HS-5 (cell line): ENCODE measurements around the gene DRC1.

Experiments used
- DNase-seq: peaks from one replicate; pipeline ENCODE4 v3.0.0-alpha.2; 2012; ENCODE audit warnings: low read depth

The DRC1 gene

DNA sequence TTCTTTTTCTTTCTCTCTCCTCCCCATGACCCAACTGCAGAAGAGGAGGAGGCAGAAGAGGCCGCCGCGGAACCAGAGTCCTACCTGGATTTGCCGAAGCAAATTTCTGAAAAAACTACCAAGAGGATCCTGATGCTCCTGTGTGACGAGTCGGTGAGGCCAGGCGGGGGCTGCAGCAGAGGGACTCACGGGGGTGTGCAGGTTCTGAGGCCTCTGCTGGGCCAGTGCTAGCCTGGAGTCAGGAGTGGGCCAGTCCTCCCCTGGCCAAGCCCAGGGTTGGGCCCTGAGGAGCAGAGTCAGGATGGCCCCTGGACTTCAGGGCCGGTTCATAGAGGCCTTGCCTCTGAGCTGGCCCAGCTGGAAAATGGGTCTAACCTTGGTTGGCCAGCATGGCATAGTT is 46.9 kb downstream of the DRC1 start:
- DNase-seq = no peak

DNA sequence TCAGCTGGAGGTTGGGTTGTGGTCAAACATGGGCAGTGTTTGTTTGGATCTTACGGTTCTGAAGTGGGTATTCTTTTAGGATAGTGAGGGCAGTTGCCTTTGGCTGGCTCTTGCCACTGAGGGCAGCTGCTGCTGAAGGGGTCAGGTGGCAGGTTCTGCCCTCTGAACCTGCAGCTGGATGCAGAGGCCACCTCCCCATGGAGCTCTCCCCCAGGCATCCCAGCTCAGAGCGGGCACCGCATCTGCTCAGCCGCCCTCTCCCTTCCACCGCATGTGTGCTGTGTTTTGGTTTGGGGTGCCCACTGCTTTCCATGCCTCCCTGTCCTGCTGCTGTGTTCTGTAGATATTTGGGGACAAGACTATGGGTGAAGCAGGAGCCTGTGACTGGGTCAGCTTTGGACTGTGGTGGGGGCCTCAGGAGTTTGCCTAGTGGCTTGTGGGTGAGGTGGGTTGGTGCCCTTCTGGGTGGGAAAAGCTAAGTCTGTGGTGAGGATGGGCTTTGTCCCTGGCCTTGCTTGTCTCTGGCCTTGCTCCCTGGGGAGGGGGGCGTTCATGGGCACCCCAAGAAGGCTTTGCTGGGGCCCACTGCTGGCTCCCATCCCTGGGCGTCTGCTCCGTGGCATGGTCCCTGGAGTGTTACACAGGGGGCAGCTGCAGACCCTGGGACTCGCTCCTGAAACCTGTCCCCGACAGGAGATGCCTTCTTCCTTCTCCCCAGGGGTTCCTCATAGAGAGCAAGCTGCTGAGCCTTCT is 47.7 kb downstream of the DRC1 start:
- no peak for DNase-seq

DNA sequence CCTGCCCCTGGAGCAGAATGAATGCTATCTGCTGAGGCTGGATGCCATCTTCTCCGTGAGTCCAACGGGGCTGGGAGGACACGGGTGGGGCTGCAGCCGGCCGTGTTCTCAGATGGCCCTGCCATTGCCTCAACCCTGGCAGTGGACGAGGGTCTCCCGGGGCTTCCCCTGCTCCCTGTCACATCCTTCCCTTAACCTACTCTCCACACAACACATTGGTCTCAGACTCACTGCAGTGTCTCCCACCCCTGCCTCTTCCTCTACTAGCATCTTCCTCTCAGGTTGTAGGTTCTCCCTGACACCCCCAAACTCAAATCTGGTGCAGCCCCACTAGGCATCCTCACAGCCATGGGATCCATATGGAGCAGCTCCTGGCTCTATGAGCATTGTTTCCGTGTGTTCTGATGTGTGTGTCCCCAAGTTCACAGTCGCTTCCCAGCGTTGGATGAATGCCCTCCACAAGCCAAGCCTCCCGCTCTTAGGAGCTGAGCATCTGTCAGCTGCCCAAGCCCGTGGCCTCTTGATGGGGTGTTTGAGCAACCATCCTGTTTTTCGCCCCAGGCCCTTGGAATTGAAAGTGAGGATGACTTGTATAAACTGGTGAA is 48.4 kb downstream of the DRC1 start:
- DNase-seq = no peak

DNA sequence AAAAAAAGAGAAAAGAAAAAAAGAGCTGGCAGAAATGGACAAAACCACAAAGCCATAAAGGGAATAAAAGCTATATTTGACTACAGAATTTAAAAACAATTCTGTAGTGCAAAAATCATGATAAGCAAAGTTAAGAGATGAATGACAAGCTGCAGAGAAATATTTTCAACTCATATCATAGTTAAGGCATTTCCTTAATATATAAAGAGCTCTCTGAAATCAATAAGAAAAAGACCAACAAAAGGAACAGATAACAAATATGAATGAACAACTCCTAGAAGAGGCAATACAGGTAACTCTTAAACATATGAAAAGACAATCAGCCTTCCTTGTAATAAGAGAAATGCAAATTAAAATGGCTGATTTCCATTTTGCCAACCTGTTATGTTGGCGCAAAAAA is 50.0 kb downstream of the DRC1 start:
- no peak for DNase-seq

DNA sequence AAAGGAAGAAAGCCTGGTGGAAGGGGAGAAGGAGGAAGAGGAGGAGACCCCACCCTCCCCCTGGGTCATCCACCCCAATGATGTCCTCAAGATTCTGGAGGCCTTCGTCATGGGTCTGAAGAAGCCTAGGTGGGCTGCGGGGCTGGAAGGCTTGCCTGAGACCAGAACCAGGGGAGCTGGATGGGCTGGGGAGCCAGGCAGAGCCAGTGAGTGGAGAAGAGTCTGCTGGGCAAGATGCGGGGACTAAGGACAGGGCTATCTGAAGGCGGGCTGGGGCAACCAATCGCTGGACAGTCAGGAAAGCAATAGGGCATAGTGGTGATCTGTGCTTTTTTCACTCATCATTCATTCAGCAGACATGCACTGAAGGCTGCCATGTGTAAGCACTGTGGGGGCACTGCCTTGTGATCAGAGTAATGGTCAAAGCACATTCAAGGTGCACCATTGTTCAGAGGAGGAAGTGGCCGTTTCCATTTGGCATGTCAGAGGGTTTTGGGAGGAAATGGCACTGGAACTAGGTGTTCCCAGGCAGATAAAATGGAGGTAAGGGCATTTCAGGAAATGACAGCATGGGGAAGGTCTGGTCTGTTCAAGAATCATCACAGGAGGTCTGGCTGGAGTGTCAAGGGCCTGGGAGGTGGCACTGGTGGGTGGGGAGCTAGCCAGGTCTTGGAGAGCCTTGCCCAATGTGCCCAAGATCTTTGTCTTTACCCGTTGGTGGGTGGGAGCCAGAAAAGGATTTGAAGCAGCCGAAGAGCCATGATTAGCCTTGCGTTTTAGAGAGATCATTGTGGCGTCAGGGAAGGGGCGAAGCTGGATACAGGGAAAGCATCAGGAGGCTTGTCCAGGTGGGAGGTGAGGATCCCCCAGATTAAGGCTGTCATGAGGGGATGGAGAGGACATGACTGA is 52.0 kb downstream of the DRC1 start:
- no peak for DNase-seq

DNA sequence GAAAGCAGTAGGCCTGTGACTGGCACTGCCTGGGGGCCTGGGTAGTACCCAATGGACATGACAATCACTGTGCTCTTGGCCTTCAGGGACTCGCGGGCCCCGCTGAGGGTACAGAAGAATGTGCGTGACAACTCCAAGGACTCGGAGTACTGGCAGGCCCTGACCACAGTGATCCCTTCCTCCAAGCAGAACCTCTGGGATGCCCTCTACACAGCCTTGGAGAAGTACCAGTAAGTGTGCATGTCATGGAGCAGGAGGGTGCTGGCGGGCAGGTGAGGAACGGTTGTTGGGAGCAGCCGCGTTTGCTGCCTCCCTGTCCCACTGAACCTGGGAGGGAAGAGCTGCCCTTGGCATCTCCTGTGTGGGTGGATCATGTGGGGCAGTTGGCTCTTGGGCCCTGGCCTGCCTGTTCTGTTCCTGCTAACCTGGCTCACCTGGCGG is 52.9 kb downstream of the DRC1 start:
- DNase-seq = no peak

DNA sequence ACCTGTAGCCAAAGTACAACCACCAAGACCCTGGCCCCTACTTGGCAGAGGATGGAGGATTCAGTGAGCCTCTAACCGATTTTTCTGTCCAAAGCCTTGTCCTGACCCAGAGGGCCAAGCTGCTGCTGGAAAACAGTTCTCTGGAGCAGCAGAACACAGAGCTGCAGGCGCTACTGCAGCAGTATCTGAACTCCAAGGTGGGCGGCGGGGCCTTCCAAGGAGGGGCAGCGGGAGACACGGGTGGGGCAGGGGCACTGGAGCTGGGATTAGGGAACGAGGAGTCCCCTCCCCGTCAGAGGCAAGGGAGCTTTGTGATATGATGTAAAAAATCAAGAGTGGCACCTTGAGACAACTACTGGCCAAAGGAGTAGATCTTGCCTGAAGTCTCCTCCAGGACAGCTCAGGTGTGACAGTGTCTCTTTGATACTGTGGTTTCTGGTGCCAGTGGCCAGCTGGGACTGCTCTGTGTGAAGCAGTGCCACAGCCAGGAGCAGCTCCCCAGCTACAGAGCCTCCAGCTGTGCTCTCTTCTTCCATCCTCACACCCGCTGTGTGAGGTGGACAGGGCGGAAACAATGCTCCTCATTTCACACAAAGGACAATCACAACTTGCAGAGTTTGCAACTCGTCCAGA is 53.4 kb downstream of the DRC1 start:
- no peak for DNase-seq

DNA sequence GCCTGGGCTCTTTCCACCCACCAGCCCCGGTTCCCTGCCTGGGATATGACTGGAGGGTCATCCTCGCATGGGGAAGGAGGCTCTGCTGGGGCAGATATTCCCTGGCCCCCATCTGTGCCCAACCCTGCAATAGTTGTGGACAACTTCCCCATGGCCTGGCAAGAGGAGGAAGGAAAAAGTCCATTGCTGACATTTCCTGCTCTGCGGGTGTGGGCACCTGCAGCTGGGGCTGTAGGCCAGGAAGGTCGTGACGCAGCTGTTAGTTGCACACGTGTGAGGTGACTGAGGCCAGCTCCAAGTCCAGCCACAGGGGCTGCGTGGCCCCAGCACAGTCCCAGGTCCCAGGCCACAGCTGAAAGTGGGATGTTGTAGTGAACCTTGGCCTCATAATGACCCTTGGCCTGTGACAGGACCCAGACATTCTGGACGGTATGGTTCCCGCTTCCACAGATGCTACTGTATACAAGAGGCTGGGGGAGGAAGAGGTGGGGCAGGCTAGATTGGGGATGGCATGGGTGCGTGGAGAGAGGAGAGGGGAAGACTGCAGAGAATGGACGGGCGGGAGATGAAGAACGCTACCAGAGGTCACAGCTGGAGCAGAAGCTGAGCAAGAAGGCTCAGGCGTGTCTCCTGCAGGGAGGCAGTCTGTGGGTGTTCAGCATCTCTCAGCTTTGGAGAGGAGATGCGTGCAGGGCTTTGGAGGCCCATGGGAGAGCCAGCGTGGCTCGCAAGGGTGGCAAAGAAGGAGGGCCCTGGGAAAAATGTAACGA is 54.1 kb downstream of the DRC1 start:
- DNase-seq = no peak

DNA sequence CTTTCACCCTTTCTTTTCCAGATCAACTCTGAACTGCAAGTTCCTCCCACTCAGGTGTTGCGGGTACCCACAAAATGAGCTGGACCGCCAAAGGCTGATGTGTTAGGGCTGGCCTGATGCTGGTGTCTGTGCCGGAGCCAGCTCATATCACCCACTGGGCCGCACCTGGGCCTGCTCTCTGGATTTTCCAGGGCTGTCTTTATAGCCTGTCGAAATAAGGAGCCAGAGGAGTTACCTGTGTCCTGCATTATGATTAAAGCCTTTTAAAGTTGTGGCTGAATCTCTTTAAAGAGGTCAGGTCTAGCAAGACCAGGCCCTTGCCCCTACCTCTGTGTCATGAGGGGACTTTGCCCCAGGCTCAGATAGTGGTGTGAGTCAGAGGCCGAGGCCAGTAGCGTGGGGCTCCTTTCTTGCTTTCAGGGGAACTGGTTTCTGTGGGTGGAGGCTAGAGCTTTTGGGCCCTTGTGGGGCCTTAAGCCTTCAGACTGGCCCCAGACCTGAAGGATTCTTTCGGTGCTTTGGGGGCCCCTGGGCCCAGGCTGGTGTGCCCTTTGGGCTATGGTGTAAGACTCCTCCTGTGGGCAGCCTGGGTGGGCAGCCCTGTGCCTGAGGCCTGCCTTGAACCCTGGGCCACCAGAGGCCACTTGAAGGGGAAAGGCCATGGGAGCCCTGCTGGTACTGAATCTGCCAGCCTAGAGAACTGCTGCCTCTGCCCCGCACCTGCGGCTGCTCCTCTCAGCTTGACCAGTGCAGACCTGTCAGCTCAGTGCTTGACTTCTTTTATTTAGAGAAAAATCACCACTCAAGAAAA is 54.9 kb downstream of the DRC1 start:
- no peak for DNase-seq

DNA sequence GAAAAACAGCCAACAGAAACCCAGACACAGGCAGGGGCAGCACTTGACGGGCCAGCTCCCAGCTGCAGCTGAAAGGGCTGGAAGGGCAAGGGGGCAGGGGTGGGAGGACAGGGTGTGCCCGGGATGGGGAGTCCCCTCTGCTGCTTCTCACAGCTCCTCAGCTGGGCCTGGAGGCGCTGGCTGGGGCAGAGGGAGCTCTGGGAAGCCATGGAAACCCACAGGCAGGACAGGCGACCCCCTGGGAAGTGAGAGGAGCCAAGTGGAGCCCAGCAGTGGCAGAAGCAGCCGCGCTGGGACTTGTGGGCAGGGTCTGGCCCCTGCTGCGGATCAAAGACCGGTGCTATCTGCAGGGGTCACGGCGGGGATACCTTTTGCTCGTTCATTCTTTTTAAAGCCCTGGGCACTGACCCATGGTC is 55.5 kb downstream of the DRC1 start:
- no peak for DNase-seq

DNA sequence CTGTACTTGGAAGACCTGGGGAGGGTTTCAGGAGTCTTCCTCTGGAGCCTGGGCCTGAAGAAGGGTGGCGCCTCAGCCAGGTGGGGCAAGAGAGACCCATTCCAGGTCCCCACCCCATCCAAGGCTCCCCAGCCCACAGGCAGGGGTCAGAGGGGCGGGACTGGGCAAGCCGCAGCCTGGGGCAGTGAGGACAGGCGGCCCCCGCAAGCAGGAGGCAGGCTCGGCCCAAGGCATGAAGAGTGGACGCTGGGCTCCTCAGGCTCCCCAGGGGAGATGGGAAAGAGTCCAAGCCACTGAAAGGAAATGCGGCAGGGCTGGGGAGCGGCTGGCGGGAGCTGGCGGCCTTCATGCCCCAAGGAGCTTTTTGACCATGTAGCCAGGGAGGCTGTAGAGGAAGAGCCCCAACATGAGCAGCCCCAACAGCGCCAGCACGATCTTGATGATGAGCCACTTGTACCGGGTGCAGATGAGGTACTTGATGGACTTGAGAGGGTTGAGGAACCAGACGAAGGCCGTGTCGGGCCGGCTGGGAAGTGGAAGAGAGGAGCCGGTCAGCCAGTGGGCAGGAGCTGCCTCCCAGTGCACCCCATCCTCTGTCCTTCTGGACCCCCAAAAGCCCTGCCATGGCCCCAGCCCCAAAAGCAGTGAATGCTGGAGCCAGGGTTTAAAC is 56.1 kb downstream of the DRC1 start:
- DNase-seq = no peak

DNA sequence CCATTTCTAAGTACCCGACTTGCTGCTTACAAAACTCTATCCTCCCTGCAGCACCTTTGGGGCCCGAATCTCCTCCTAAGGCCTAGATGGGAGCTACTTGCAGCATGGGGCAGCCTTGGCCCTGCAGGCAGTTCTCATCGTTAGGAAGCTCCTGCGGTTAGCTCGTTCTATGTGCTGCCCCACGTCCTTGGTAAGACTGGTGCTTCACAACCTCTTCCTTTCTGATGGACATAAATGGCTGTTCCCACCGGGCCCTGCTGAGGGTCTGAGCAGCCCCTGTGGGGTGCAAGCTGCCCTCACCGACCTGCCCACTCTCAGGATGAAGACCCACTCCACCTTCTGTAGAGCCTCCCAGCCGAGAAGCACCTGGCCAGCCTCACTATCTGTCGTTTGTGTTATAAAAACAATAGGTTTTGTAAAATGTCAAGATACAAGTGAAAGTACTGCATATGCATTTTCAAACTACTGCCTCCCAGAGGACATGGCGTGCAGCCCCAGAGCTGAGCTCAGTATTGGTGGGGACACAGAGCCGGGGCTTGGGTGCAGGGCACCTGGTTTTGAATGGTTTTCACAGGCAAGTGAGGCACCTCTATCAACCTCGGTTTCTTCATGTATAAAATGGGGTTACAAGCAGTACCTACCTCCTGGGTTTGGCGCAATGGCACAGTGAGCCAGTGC is 56.8 kb downstream of the DRC1 start:
- no peak for DNase-seq

DNA sequence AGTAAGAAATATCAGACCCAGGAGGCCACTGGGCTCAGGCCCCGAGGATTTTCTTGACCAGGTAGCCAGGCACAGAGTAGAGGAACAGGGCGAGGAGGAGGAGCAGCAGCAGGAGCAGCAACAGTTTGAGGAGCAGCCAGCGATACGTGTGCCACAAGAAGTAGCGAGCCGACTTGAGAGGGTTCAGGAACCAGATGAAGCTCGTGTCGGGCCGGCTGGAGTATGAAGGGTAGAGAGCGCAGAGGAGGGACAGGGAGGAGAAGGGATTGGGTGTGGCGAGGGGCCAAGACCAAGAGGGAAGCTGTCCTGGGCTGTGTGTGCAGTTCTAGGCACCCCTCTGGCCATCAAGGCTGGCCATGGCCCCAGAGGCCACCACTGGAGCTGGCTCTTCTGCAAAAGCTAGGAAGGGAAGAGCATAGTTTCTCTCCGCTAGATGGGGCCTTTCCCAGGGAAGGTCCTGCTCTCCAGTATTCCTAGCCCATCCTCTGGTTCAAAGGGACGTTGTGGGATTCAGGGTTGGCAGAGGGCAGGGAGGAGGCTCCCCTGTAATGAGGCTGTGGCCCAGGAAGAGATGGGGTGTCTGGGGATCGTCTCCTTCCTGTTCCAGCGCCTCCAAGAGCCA is 58.4 kb downstream of the DRC1 start:
- DNase-seq = no peak

DNA sequence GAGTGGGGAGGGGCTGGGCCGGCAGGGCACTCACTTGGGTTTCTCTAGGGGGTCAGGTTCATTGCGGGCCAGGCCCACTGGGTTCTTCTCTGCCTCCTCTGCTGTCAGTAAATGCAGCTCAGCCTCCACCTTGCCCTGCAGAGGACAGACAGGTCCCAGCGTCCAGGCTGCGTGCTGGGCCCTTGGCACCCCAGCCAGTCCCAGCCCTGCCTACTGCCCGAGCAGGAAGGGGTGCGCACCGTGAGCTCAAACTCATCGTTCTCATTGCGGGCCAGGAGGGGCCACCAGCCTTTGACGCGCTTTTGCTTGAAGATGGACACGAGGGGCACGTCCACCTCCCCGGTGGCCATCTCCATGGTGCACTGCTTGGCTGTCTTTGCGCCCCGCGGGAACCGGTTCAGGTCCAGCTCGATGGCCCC is 58.9 kb downstream of the DRC1 start:
- DNase-seq = no peak

DNA sequence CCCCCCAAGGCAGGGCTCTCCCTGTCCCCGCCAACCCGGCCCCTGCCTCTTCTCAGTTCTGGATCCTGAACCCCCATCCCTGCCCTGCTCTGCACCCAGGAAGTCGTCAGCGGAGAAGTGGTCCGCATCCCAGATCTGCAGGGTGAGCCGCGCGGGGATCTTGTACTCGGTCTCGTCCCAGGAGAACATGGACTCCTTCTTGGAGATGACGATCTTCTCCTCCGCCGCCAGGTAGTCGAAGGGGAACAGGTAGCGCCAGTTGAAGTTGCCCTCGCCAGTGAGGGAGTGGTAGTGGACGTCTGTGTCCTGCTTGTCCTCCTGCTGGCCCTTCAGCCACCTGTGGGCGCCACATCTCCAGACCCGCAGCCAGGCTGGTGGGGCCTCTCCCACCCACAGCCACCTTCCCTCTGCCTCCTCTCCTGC is 59.9 kb downstream of the DRC1 start:
- no peak for DNase-seq

DNA sequence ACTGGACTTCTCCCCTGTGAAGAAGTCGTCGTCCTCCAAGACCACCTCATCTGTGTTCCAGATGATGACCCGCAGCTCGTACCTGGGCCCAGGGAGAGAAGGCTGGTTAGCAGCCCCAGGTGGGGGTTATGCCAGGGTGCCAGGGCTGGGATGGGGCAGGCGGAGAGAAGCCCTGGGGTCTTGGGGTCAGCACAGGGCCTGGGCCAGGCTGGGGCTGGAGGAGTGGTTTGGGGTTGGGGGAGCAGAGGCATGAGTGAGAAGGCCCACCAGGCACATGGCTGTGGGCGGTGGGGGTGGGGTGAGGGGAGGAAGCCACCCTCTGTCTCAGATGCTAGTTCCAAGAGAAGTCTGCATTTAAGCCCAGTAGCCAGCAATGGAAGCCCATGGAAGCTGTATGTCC is 60.4 kb downstream of the DRC1 start:
- no peak for DNase-seq

DNA sequence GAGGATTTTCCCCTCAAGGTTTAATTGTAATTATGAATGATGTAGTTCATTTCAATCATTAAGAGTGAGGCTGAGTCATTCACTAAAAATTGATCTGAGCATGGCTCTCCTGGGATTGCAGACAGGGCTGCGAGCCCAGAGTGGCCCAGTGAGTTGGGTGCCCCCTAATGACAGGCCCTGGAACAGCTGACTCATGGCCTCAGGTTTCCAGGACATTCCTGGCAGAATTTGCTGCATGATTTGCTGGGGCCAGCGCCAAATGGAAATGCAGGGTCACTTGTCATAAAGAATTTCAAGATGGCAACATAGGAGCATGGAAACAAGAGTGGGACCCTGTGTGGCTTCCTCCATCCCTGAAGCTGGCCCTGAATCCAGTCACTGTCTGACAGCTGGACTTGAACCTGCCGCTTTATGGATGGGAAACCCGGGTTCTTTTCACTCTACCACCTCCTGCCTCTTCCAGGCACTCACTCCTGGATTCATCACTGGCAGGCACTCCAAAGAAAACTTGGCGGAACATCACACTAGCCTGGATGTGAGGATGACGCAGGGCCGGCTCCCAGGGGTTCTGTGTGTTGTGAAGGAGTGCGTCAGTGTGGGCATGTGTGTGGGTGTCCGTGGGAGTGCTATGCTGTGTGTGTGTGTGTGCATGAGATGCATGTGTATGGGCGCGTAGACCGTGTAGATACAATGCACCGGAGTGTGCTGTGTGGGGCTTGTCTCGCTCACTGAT is 61.0 kb downstream of the DRC1 start:
- peak; percentile 38 for DNase-seq
